ENCODE data around the gene SLC35E2B. TPM values are rescaled to one million over a fixed set of nuclear protein-coding genes. Genes with fewer than 3 reads are reported as not detected.

The SLC35E2B gene
- polyA plus RNA-seq, 2 of the 4 experiments (the other 2 are of a cell fraction) = 10.8 to 13.6 TPM

GRCh38 chr1:1669468-1670440 is 22.8 kb downstream of the SLC35E2B start:
- no peak overlapping the region for H3K27ac ChIP-seq
- no peak overlapping the region for H3K4me2 ChIP-seq
- no peaks in the 10 kb centered on the region for H3K9me3 ChIP-seq
- H3K4me1 ChIP-seq = no peaks in the 10 kb centered on the region
- no peak for FAIRE-seq
- no peak for ATAC-seq
- no peak for DNase-seq (ENCODE audit: low read depth in 1 of 2, low spot score in 1 of 2)
- H3K4me3 ChIP-seq = no peak overlapping the region
- POLR2A ChIA-PET = no interaction called here
- 93% methylated on average over 41 of the region's 43 CpGs for WGBS (ENCODE audit: missing lambda C conversion rate)
- CTCF ChIA-PET = no interaction called here
- no peak for TF ChIP-seq HEYL (CRISPR knock-in tag; IDR thresholded peaks at IDR 0.05)
- no peak for TF ChIP-seq GATA3 (IDR thresholded peaks at IDR 0.05; ENCODE audit: borderline replicate concordance)
- no peak for TF ChIP-seq SMC3 (IDR thresholded peaks at IDR 0.05)
- TF ChIP-seq RCOR1 (IDR thresholded peaks at IDR 0.05; ENCODE audit: low read depth, low read length) = no peak
- TF ChIP-seq KDM5A (IDR thresholded peaks at IDR 0.05) = no peak
- TF ChIP-seq USF2 (IDR thresholded peaks at IDR 0.05) = no peak
- TF ChIP-seq ATOH8 (CRISPR knock-in tag; IDR thresholded peaks at IDR 0.05; ENCODE audit: low read depth) = no peak
- TF ChIP-seq ESRRA (IDR thresholded peaks at IDR 0.05; ENCODE audit: borderline replicate concordance, low read length) = no peak
- TF ChIP-seq BHLHE40 (IDR thresholded peaks at IDR 0.05; ENCODE audit: low read depth, low read length) = no peak
- TF ChIP-seq FOXS1 (CRISPR knock-in tag; IDR thresholded peaks at IDR 0.05) = no peak
- no peak for TF ChIP-seq ZFP36 (IDR thresholded peaks at IDR 0.05; ENCODE audit: borderline replicate concordance, partially characterized antibody)
- TF ChIP-seq NFE2L2 (conservative IDR thresholded peaks at IDR 0.05; ENCODE audit: low read length) = no peak
- no peak for TF ChIP-seq CTCF (IDR thresholded peaks at IDR 0.05)
- no peak for TF ChIP-seq JUNB (IDR thresholded peaks at IDR 0.05)
- TF ChIP-seq HOXB5 (CRISPR knock-in tag; IDR thresholded peaks at IDR 0.05) = no peak

GRCh38 chr1:1666526-1666925 is 26.1 kb downstream of the SLC35E2B start:
- ChIA-PET CTCF (interaction anchor here (0.8 to 1.2 kb wide), 3 partner anchors 13 to 57 kb away, joined by 3 to 4 read pairs (median 3); no protein-coding TSS in a partner anchor), POLR2A (no interaction called here)
- H3K4me3 ChIP-seq = no peak overlapping the region
- TF ChIP-seq JUN (IDR thresholded peaks at IDR 0.05) (no peak), CHD4 (IDR thresholded peaks at IDR 0.05; ENCODE audit: borderline replicate concordance) (no peak), ZNF302 (CRISPR knock-in tag; IDR thresholded peaks at IDR 0.05) (no peak), ELK1 (IDR thresholded peaks at IDR 0.05; ENCODE audit: low read depth, low read length) (no peak), POLR2A (IDR thresholded peaks at IDR 0.05; ENCODE audit: low read length) (no peak), PHF8 (IDR thresholded peaks at IDR 0.05; ENCODE audit: borderline replicate concordance, low read depth) (no peak), HOXB5 (CRISPR knock-in tag; IDR thresholded peaks at IDR 0.05) (no peak), HOXB13 (CRISPR knock-in tag; IDR thresholded peaks at IDR 0.05; ENCODE audit: low read depth) (no peak), ZC3H11A (IDR thresholded peaks at IDR 0.05) (no peak), GATA3 (IDR thresholded peaks at IDR 0.05; ENCODE audit: borderline replicate concordance) (no peak), E2F6 (IDR thresholded peaks at IDR 0.05; ENCODE audit: borderline replicate concordance, low read depth) (no peak), POLR2AphosphoS2 (conservative IDR thresholded peaks at IDR 0.05; ENCODE audit: low read length) (no peak), NR3C1 (IDR thresholded peaks at IDR 0.05) (no peak), CEBPB (IDR thresholded peaks at IDR 0.05) (no peak), FOSL2 (IDR thresholded peaks at IDR 0.05) (no peak), FOSL2 (CRISPR knock-in tag; IDR thresholded peaks at IDR 0.05) (no peak), RCOR1 (IDR thresholded peaks at IDR 0.05; ENCODE audit: low read depth, low read length) (no peak), KDM1A (IDR thresholded peaks at IDR 0.05; ENCODE audit: low read depth) (no peak)
- H3K4me1 ChIP-seq = no peaks in the 10 kb centered on the region
- no CpG with 5 or more reads among the region's 15 CpGs for WGBS (ENCODE audit: missing lambda C conversion rate)
- FAIRE-seq (no peak), ATAC-seq (no peak), DNase-seq (ENCODE audit: low read depth in 1 of 2, low spot score in 1 of 2) (no peak)
- no peaks in the 10 kb centered on the region for H3K9me3 ChIP-seq
- no peak overlapping the region for H3K27ac ChIP-seq
- no peak overlapping the region for H3K4me2 ChIP-seq

All from A549 (cell line).